GM10847 (cell line): Measurements from ENCODE around the gene HDAC9.

Source experiments
- POLR2A ChIP-seq: IDR thresholded peaks from 2 replicates; pipeline ENCODE4 v1.6.1; 2011; ENCODE audit not compliant: insufficient read length; ENCODE audit errors: extremely low read depth

HDAC9 gene

DNA sequence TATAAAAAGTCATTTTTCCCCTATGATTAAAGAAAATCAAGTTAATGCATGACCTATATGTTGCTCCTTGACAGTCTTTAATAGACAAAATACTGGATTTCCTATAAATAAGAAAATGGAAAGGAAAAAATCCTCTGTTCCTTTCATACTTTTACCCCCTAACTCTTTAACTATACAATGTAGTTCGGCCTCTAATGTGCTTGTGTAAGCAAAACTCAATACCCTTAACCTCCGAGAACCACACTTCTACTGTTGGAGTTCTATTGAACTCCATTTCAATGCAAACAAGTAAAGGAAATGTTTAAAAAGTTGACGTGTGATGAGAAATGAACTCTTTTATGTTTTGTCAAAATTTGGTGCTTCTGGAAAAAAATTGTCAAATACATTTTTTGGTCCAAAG, 36.0 kb downstream of the HDAC9 start:
- no peak for TF ChIP-seq POLR2A

DNA sequence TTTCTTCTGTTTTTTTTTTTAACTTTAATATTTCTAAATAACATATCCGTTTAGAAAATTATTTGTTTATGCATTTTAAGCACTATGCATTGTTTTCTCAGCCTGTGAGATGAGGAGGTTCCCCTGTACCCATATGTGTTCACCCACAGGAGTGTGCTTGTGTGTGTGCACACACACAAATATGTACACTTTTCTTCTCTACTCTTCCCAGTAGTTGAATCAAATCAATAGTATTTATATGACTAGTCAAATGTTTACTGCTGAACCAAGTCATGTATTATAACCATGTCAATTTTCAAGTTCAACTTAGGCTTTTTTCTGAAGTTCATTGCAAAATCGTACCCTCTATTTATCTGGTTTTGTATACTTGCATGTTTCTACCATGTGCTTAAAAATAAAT, 37.3 kb downstream of the HDAC9 start:
- no peak for TF ChIP-seq POLR2A

DNA sequence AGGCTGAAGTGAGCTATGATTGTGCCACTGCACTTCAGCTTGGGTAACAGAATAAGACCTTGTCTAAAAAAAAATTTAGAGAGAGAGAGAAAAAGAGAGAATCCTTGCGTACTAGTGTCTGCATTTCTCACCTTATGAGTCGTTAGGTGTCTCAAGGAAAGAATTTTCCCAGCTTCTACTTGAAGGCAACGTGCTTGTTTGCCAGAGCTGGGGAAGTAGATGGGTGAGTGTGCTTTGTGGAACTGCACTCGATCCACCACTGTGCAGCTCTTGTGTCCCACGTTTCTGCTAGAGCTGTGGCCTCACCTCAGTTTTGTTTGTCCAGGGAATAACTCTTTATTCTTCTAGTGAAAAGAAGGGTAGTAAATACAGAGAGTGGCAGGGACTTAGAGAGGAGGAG, 38.9 kb downstream of the HDAC9 start:
- no peak for TF ChIP-seq POLR2A

DNA sequence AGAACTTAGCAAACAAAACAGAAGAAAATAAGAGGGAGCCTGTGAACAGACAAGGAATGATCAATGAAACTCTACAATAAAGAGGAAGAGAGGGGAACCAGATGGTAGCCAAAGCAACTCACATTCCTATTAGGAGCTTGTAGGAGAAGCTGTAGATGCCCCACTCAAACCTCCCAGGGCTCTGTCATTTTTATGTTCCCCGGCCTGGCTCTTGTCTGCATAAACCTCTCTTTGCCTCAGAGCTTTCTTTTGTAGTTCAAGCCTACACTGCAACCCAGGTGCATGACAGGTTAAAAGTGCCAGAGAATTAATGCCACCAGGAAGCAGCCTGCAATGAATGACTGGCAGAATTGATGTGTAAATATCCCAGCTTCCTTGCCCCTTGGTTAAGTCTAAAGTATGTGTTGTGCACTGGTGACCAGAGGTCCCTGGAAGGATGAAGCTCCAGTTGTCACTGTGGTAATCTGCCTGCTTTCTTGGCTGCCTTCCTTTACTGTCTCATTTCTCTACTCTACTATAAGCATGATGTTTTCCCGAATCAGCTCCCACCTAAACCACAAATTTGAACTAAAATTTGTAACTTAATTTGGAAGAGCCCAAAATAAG, 40.4 kb downstream of the HDAC9 start:
- TF ChIP-seq POLR2A, result no peak

DNA sequence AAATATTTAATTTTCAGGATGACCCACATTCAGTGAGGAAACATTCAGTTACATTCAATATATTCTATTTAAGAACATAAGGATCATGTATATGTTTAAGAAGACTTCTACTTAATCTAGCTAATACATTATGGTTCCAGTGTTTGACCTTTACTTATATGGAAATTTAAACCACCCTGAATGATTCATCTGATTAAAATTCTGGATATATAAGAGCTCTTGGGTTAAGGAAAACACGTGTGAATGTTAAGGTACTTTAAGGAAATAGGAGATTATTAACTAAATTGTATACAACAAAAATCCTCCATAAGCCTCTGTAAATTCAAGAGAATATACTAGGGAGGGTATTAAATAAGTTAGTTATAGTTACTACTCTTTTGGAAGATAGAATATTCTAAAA, 40.9 kb downstream of the HDAC9 start:
- TF ChIP-seq POLR2A, result no peak

DNA sequence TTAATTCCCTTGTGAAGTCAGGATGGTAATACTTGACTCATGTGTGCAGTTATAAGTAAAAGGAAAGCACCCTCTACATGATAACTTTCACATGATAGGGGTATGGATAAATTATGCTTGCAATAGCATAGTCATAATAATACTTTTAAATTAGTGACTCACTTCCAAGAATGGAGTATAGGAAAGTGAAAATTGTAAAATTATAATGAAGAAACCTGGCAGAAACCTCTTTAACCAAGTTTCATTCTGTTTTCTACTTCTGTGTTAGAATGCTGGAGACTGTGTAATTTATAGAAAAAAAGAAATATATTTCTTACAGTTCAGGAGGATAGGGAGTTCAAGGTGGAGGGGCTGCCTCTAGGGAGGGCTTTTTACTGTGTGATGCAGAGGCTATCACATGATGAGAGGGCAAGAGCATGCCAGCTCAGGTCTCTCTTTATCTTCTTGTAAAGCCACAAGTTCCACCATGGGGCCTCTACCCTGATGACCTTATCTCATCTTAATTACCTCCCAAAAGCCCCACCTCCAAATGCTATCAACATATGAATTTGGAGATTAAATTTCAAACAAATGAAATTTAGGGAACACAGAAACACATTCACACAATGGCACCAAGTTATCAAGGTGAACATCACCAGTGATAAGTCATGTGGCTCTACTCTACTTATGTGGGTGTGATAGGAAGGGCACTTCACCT, 43.2 kb downstream of the HDAC9 start:
- no peak for TF ChIP-seq POLR2A

DNA sequence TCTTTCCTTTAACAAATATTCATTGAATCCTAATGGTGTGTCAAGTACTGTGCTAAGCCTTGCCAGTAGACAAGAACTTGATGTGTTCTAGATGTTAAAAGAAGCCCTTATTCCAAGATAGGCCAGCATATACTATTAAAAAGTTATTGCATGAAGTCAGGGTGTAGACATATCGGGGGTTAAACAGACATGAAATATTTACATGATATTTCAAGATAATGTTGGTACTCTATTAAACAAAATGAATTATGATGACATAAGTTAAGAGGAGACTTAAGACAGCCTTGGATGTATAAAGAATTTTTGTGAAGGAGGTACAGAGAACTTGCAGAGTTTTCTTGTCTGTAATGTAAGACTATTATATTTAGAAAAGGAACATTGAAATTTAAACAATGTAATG, 44.8 kb downstream of the HDAC9 start:
- TF ChIP-seq POLR2A, result no peak

DNA sequence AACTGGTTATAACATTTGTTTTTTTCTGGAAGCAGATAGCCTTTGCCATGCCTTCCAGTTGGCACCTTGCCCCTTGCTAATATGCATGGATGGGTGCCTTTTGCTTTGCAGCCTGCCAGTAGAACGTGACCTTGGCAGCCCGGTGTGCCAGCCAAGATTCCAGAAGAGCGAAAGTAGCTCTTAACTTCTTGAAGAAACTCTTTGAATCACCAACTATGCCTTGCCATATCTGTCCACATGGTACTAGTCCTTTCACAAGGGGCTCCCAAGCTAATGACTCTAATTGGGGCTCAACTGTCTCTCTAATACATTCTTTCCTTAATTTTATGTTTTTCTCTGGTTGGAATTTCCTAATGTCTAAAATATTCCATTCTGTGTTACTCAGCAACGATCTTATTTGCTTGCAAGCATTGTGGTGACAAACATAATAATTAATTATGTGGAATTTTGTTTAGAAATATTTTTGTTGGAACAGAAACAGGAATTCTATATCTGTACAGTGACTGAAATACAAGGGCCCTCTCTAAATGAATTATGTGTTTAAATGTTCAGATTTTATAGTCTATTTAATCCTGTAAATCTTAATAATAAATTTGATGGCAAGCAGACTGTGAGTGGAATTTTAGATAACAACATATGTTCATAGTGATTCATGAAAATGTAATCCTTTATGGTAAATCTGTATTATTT, 45.8 kb downstream of the HDAC9 start:
- TF ChIP-seq POLR2A, result no peak

DNA sequence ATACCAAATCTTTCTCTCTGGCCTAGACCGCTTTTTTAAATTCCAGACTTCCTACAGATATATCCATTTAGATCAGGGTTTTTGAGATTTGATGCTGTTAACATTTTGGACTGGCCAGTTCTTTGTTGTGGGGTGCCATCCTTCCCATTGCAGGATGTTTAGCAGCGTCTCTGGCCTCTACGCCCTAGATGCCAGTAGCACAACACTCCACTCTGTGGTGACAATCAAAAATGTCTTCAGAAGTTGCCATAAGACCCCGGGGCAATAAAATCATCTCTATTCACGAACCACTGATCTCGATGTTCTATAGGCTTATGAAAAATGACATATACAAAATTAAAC, 46.3 kb downstream of the HDAC9 start:
- TF ChIP-seq POLR2A, result no peak

DNA sequence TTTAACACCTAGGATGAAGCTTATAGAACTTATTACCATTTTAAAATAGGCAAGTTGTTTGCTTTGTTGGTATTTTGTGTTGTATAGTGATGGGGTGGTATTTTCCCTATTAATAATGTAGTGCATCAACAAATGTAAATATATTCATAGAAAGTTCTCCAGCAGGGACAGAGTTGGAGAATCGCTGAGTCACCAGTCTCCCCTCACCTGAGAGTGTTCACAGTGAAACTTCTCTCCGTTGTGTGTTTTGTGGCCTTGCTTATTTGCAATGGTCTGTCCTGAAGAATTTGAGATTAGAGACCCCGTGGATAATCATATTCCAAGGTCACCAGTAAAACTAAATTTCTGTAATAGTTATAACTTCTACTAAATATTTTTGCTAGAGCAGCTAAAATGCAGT, 51.0 kb downstream of the HDAC9 start:
- no peak for TF ChIP-seq POLR2A

DNA sequence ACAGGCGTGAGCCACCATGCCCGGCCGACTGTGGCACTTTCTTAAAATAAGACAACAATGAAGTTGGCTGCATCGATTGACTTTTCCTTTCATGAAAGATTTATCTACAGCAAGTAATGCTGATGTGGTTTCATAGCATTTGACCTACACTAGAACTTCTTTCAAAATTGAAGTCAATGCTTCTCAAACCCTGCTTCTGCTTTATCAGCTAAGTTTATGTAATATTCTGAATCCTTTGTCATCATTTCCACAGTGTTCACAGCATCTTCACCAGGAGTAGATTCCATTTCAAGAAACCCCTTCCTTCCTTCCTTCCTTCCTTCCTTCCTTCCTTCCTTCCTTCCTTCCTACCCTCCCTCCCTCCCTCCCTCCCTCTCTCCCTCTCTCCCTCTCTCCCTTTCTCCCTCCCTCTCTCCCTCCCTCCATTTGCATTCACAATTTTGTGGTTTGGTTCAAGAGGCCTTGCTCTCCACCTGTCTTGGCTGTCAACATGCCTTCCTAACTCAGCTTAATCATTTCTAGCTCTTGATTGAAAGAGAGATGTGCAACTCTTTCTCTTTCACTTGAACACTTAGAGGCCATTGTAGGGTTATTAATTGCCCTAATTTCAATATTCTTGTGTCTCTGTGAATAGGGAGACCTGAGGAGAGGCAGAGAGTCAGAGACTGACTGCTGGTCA, 52.1 kb downstream of the HDAC9 start:
- no peak for TF ChIP-seq POLR2A

DNA sequence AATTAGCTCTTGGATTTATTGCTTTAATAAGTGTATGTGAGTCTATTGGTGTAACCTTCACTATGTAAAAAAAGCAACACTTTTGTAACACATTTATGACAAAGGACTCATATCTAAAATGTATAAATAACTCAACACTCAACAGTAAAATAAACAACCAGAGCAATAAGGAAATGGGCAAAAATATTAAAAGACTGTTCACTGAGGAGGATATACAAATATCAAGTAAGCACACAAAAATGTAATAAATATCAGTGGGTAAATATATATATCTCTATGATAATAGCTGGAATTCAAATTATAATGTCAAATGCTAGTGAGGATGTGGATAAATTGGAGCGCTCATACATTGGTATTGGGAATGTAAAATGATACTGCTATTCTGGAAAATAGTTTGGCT, 53.0 kb downstream of the HDAC9 start:
- no peak for TF ChIP-seq POLR2A

DNA sequence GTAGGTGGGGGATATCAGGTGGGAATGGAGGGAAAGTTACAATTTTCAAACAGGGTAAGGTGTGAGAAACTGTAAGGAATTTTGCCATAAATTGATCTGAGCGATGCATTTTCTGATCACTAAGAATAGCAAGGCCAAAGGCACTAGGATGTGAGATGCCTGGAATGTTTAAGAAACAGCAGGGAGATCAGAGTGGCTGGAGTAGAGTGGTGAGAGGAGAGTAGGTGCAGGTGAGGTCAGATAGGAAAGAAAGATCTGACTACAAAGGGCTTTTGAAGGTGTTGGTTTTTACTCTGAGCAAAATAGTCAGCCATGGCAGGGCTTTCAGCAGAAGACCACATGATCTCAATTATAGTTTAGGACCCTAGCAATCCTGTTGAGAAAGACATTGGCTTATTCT, 55.0 kb downstream of the HDAC9 start:
- TF ChIP-seq POLR2A, result no peak

DNA sequence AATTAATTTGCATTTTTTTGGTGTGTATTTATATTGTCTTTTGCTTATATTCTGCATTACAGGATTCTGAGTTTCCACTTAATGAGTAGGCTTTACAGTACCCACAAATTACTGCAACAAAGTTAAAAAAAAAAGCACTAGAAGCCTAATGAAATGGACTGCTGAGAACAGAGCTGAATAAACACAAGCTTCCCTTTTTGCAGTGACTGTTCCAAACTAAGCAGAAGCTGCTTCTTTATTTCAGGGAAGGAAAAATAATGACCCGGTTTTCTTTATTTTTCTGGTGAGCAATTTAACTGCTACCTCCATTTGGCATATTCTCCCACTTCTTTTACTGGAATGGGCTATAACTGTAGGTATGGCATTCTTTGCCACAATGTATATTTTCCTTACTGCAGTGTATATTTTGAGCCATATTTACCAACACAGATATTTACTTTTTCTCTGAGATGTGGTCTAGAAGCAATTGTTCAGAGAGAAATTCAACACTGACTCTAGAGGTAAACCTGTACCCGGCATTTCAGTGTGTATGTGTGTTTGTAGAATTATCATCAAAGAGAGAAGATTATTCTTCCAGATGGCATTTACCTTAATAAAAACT, 56.9 kb downstream of the HDAC9 start:
- no peak for TF ChIP-seq POLR2A

DNA sequence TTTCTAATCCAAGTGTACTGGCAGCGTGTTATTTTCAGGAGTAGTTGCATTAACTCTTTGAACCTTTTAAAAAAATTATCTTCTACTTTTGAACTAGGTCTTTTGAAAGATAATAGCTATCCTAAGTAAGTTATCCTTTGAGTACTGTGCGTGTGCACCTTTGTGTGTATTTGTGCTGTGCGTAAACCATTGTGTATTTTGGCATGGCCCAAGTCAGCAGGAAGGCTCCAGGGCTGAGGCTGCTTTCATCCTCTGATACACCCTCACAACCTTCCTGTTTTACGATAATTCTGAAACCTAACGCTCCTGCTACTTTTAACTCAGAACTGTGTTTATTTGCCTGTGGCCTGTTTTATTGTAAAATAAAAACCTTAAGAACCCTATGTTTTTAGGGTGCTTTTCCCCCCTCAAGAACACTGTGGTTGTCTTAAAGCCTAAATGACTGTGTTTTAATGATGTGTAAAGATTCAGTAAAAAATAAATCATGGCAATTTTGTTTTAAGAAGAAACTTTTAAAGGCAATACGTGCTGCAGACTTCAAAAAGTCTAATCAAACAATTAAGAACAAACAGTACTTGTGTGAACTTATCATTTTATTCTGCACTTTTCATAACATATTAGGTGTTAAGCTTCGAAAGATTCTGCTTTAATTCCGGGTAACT, 57.5 kb downstream of the HDAC9 start:
- TF ChIP-seq POLR2A, result no peak
